ENCODE results near the gene FAM163B.

Gene FAM163B

DNA sequence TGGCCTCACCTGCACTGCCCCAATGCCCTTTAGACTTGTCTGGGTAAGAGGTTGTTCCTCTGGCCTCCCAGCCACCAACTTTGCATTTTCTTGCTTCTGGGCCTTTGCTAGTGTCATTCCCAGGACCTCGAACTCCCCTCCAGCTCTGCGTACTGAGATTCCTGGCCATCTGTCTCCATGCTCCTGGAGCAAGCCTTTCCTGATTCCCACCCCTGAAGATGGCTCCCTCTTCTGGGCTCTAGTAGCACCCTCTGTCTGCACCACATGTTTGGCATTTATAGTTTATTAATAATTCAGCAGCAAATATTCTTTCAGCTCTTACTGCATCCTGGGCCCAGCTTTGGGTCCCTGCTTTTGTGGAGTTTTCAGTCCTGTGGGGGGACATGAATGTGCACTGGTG lies 14.9 kb downstream of the FAM163B start:
- no peak for DNase-seq

DNA sequence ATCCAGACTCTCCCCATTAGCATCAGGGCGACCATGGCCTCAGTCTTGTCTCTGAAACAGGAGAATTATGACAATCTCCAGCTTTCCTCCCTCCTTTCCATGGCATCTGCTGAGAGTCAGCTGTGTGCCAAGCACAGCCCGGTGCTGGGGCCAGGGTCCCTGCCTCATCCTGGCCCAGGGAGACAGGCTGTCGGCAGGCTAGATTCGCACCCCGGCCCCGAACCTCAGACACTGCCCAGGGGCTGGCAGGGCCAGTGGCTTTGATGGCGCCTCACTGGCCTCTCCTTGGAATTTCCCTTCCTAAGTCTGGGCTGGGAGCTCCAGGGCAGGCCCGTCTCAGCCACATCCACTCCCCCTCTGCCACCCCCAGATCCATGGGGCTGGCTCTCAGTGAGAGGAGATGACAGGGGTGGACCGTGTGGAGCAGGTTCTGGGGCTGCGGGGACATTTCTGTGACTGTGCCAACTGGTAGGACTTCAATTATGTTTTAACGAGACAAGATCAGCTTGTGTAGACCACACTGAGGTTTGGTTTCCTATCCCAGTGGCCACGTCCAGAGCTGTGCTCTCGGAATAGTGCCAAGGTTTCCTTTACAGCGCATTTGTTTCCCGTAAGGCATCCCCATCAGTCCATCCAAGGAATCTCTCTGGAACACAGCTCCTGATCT lies 15.5 kb downstream of the FAM163B start:
- DNase-seq: no peak

DNA sequence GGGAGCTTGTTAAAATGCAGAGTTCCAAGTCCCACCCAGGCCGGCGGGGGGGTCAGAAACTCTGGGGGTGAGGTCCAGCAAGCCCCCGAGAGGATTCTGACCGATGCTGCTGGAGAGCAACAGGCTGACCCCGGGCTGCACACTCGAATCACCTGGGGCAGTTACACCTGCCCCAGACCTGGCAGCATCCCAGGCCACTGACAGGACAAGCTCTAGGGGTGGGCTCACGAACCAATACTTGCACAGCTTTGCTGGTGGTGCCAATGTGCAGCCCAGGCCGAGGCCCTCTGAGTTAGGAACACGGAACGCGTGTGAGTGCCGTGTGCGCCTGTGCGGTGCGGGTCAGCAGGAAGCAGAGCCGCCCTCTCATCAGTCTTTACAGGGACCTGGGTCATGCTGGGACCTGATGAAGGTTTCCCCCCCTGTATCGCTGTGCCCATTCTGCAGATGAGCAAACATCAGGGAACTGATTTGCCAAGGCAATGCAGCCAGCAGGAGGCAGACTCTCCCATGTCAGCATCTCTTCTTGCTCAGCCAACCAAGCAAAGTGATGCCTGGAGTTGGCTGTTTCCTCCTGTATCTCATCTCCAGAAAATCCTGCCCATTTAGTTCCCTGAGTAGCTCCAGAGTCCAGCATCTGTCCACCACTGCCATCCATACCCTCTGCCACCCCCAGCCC lies 16.3 kb downstream of the FAM163B start:
- DNase-seq: no peak

GRCh38 chr9:133591985-133592384 lies 17.2 kb downstream of the FAM163B start:
- DNase-seq: no peak

- DNase-seq: no peak
Observed at GRCh38 chr9:133591116-133591910, 17.9 kb downstream of the FAM163B start.

GRCh38 chr9:133590231-133590855 lies 18.8 kb downstream of the FAM163B start:
- DNase-seq: no peak

DNA sequence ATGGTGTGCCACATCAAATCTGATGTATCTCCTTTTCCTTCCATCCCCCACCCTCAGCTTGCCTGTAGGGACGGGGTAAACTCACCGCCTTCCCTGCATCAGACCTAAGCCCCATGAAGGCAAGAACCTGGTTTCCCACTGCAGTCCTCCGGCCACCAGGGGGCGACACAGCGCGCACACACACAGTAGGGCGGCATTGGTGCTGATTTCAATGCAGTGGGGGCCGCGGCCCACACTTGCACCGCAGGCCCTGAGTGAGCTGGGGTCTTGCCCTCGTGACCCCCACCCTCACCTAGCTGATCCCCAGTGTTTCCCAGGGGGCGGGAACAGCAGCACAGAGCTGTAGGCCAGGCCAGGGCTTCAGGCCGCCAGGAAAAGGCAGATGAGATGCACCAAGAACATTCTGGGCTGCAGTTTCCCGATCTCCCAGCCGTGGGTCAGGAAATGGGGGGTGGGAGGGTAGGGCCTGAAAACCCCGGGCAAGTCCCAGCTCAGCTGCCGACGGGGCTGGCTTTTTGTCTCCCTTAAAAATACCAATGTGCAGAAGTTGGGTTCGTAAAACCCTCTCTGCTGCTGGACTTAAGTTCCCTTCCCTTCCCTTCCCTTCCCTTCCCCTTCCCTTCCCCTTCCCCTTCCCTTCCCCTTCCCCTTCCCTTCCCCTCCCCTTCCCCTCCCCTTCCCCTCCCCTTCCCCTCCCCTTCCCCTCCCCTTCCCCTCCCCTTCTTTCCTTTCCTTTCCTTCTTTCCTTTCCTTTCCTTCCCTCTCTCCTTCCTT lies 19.5 kb downstream of the FAM163B start:
- DNase-seq: no peak

DNA sequence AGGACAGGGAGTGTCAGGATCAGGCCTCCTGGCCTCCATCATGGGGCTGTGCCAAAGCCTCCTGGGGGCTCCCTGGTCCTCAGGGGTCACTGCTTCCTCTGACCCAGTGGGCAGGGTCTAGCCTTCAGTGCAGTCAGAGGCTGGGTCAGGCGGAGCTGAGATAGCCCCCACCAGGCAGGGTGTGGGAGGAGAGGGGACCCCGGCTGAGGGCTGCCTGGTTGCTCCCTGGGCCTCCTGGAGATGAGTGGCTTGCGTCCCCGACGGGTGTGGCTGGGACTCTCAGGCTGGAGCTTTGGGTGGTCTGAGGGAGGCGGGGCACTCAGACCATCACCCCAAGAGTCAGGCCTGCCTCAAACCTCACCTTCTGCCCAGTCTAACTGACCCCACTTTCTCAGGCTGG lies 21.7 kb downstream of the FAM163B start:
- DNase-seq: no peak

DNA sequence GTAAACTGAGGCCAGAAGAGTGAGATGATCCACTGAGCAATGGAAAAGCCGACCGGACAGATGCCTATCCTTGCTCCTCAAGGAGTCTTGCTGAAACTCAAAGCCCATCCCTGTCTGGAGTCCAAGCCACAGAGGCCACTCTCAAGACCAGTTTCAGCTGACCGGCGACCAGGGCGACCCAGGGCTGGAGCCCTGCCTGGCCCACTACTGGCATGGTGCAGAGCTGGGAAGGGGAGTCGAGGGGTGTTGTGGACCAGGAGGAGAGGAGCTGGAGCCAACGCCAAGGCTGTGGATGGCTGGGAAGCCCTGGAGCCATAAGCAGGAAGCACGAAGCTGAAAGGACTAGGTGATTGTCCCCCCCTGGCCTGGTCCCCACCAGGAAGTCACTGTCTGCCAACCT lies 22.1 kb downstream of the FAM163B start:
- no peak for DNase-seq

GRCh38 chr9:133585481-133586351 lies 23.5 kb downstream of the FAM163B start:
- DNase-seq: no peak

GRCh38 chr9:133584559-133585476 lies 24.4 kb downstream of the FAM163B start:
- no peak for DNase-seq

GRCh38 chr9:133584167-133584558 lies 25.0 kb downstream of the FAM163B start:
- DNase-seq: no peak

DNA sequence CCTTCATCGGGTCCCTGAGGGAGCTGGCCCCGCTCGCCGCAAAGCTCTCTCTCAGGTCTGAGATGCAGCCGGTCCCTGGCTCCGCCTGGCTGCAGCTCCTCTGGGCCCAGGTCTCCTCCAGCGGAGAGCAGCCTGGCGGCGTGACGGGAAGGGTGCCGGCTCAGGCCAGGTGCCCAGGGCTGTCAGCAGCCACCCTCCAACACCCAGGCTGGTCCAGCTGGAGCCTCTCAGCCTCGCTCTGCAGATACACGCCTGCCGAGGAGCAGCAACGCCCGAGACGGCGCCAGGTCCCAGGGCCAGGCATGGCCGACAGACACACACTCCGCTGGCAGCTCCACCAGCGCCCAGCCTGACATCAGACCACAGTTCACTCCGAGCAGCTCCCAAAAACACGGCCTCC lies 25.6 kb downstream of the FAM163B start:
- no peak for DNase-seq

DNA sequence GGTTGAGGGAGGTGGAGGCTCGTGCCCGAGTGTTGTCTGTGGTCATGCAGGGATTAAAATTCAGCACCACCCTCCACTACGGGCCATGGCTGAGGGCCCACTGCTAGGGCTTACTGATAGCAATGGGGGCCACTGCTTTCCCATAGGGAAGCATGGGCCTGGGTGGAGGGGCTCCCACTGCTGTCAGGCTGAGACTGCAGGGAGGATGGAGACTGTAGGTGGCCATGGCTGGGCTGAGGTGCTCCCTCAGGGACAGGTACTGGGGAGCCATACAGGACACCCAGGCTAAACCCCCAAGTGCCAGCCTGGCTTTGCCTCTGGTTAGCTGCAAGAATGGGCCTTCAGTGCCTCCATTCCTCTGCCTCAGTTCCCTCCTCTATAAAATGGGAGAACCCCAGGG lies 26.1 kb downstream of the FAM163B start:
- no peak for DNase-seq

GRCh38 chr9:133582501-133583045 lies 26.6 kb downstream of the FAM163B start:
- DNase-seq: no peak

- DNase-seq: no peak
Observed at GRCh38 chr9:133581513-133582343, 27.5 kb downstream of the FAM163B start.

GRCh38 chr9:133581011-133581410 lies 28.2 kb downstream of the FAM163B start:
- DNase-seq: no peak

GRCh38 chr9:133580419-133580738 lies 28.8 kb downstream of the FAM163B start:
- DNase-seq: no peak

GRCh38 chr9:133579601-133580418 lies 29.4 kb downstream of the FAM163B start:
- DNase-seq: no peak
